H1 (cell line): ENCODE results near the gene NUP98. TPM values are rescaled to one million over a fixed set of nuclear protein-coding genes. Genes with fewer than 3 reads are reported as not detected.

ENCODE experiments used
- GTF2F1 ChIP-seq: IDR thresholded peaks from 2 replicates; pipeline ENCODE4 v1.6.1; 2012; ENCODE audit warnings: low read depth, low read length, improper control_type of control experiment, borderline replicate concordance
- POU5F1 ChIP-seq: IDR thresholded peaks from 2 replicates; pipeline ENCODE4 v1.6.1; 2011; ENCODE audit warnings: low read depth, mild to moderate bottlenecking, low read length, moderate library complexity
- RFX5 ChIP-seq: IDR thresholded peaks from 2 replicates; pipeline ENCODE4 v1.6.1; 2011; ENCODE audit warnings: low read depth, low read length, improper control_type of control experiment, borderline replicate concordance
- polyA plus RNA-seq, 7 experiments: library from polyadenylated mRNA; depleted of rRNA in 3 of 7; stranded (reverse) in 5 of 7; unstranded in 2 of 7; fragments of >200 nt in 5 of 7; fragments of 200-250 nt in 2 of 7; gene quantifications; 1 replicate in 5 of 7; 2 replicates in 1 of 7; 4 replicates in 1 of 7; pipeline versions ENCODE4 v1.2.1 to v1.2.3, GENCODE V29; 2011 to 2013; ENCODE audit warnings: missing spikeins in 2 of 7, mixed read lengths in 2 of 7
- total RNA-seq: library from RNA; stranded (reverse); fragmentation: NEBNext Ultra II Directional; extraction: Animal tissue kit (Norgen Biotek cat#: 25700); gene quantifications from 2 replicates; pipeline ENCODE4 v1.2.1, GENCODE V29; 2021

NUP98 gene
- total and polyA plus RNA-seq, 2 of the 8 experiments (the other 6 are each of a cell fraction or from before 2014, with no cell fraction given) = 98.6 to 261 TPM

DNA sequence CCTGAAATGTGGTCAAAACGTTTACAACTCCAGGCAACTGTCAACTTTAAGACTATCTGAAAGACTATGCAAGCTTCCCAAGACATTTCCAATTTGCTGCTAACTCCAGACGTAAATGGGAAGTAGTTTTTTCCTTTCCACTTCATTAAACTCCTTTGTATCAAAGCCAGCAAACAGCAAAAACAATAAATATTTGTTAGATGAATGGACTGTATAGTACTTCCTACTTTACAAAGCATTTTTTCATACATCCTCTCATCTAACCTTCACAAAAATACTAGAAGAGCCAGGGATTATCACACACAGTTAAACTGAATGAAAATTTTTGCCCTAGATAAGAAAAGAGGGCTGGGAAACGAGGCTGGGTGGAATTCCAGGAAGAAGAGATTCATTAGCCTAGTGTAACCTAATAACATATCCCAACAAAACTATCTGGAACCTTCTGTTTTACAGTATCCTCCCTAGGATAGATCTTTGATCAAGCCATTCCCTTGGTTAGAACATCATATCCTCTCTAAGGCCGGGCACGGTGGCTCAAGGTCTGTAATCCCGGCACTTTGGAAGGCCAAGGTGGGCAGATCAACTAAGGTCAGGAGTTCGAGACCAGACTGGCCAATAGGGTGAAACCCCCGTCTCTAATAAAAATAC, 10.4 kb downstream of the NUP98 start (continued):
- no peak for TF ChIP-seq RFX5
- no peak for TF ChIP-seq POU5F1
- TF ChIP-seq GTF2F1 = no peak
